LNCaP clone FGC (cell line): Measurements from ENCODE around the gene BCL7B.
"Not testable (repeated sequence)": the region's sequence is repeated elsewhere in the genome, so short reads cannot be mapped to it uniquely, and the experiment has no call there.

Experiments
- DNase-seq: peaks from one replicate; pipeline ENCODE4 v3.0.0-alpha.2; 2011; ENCODE audit warnings: low read depth
- H3K4me3 ChIP-seq: 2 replicates; pipeline ENCODE4 v1.5.1; 2011; ENCODE audit warnings: mild to moderate bottlenecking, low read depth, low read length, control low read depth
- TF ChIP-seq, protein P1 (sequence below): IDR thresholded peaks from 2 replicates; pipeline ENCODE4 v1.5.1; 2012; ENCODE audit warnings: mild to moderate bottlenecking; ENCODE audit not compliant: control insufficient read depth, insufficient read depth; ENCODE audit errors: extremely low read depth

Gene BCL7B

DNA sequence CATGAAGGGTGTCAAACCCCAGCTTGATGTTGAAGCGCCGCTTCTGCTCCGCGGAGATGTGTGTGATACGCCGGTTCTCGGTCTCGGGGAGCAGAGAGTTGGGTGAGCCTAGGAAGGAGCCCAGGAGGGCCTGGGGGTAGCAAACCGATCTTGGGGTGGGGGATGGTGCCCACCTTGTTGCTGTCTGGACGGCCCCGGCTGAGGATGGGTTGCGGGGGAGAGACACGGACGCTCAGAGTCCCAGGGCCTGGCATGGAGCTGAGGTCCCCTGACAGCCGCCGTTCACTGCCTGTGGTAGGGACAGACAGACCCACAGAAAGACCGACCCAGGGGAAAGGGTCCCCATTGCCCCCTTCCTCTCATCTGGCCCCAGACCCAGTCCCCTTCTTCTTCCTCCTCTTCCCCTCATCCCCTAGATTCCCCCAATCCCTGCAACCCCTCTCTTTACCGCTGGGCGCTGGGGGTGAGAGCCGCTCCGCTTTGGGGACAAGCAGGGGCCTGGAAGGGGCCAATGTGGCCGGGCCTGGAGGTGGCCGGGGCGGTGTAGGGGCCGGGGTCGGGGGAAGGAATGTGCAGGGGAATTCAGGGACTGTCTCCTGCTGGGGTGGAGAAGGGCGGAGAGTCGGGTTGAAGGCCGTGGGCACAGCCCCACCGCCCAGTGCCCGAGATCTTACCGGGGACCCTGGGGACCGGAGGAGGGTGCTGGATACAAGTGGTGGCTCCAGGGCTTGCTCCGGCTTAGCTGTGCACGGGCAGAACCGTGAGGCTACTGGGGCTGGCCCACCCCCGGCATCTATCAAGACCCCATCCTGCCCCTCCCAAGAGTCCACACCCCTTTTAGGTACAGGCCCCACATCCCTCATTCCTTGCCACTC, 38.9 kb upstream of the BCL7B start:
- H3K4me3 ChIP-seq: no peak overlapping the region
- DNase-seq: no peak
- TF ChIP-seq, protein P1, sequence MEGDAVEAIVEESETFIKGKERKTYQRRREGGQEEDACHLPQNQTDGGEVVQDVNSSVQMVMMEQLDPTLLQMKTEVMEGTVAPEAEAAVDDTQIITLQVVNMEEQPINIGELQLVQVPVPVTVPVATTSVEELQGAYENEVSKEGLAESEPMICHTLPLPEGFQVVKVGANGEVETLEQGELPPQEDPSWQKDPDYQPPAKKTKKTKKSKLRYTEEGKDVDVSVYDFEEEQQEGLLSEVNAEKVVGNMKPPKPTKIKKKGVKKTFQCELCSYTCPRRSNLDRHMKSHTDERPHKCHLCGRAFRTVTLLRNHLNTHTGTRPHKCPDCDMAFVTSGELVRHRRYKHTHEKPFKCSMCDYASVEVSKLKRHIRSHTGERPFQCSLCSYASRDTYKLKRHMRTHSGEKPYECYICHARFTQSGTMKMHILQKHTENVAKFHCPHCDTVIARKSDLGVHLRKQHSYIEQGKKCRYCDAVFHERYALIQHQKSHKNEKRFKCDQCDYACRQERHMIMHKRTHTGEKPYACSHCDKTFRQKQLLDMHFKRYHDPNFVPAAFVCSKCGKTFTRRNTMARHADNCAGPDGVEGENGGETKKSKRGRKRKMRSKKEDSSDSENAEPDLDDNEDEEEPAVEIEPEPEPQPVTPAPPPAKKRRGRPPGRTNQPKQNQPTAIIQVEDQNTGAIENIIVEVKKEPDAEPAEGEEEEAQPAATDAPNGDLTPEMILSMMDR: no peak

- DNase-seq: no peak
- TF ChIP-seq, protein P1: no peak
- H3K4me3 ChIP-seq: no peak overlapping the region
These were observed 37.9 kb upstream of the BCL7B start for GRCh38 chr7:73595358-73595757.

GRCh38 chr7:73593207-73594045, 35.9 kb upstream of the BCL7B start:
- TF ChIP-seq, protein P1: no peak
- DNase-seq: no peak
- no peak overlapping the region for H3K4me3 ChIP-seq

- DNase-seq: no peak
- H3K4me3 ChIP-seq: no peak overlapping the region
- TF ChIP-seq, protein P1: no peak
These were observed 29.4 kb upstream of the BCL7B start for GRCh38 chr7:73586911-73587310.

- H3K4me3 ChIP-seq: no peak overlapping the region
- no peak for DNase-seq
- TF ChIP-seq, protein P1: no peak
These were observed 27.7 kb upstream of the BCL7B start for GRCh38 chr7:73585196-73585595.

- DNase-seq: no peak
- H3K4me3 ChIP-seq: no peak overlapping the region
- TF ChIP-seq, protein P1: no peak
These were observed 25.2 kb upstream of the BCL7B start for GRCh38 chr7:73582664-73583202.

- not testable (repeated sequence) for DNase-seq
These were observed 23.5 kb upstream of the BCL7B start for GRCh38 chr7:73581006-73581405.

More at GRCh38 chr7:73581006-73581405, 23.5 kb upstream of the BCL7B start:
- not testable (repeated sequence) for H3K4me3 ChIP-seq
